GM12892 (cell line): ENCODE data around the gene TCF21.

Source experiments
- POLR2A ChIP-seq: IDR thresholded peaks from 2 replicates; pipeline ENCODE4 v1.6.1; 2011; ENCODE audit warnings: low read depth, low read length, control low read depth
- POLR2AphosphoS5 ChIP-seq: IDR thresholded peaks from 2 replicates; pipeline ENCODE4 v1.6.1; 2011; ENCODE audit warnings: low read depth, low read length, control low read depth
- TAF1 ChIP-seq: IDR thresholded peaks from 2 replicates; pipeline ENCODE4 v1.6.1; 2011; ENCODE audit warnings: low read depth, mild to moderate bottlenecking, control low read depth, low read length, borderline replicate concordance

DNA sequence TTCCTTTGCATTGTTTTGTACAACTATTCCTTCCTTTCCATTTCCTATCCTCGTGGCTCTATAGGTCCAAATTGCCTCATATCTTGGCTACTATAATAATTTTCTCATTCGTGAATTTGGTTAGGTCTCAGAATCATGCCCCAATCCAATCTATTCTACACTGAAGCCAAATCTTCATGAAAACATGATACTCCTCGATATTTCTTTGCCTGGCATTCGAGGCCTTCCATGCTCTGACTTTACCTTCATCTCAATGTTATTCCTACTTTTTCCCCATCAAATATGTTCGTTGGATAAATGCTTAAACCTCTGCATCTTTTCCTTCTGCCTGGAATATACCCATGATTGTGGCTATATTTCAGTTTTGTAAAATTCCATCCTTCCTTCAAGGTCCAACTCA is 30.4 kb downstream of the TCF21 start:
- TF ChIP-seq POLR2A = no peak
- no peak for TF ChIP-seq POLR2AphosphoS5
- no peak for TF ChIP-seq TAF1
